ENCODE results near the gene KMT2D. TPM values are rescaled to one million over a fixed set of nuclear protein-coding genes. Genes with fewer than 3 reads are reported as not detected.

The KMT2D gene
- total RNA-seq, 2 experiments from 2014 or later, result 113 TPM

DNA sequence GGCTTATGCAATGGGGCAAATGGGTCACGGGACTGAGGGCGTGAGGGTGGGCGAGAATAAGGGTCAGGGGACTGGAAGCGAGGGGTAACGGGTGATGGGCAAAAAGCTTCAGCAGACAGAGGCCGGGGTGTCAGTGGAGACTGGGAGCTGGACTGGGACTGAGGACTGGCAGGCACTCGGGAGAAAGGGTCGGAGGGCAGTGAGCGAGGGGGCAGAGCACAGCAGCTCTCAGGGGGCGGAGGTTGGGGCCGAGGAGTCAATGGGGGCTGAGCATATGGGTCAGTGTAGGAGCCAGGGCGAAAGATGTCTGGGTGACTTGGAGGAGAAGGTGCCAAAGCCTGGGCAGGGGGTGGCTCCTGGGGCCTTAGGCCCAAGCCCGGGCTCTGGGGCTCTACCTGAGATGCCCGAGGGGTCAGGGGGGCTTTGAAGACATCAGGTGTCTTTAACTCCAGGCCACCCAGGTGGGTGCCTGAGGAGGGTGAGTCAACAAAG is 20.2 kb downstream of the KMT2D start:
- Mint-ChIP-seq H3K4me1 (ENCODE audit: low read depth) (peaks cover 4% of the 10 kb centered on the region), H3K27ac (no peak overlapping the region), H3K27me3 (ENCODE audit: low read depth) (no peaks in the 10 kb centered on the region), H3K9me3 (ENCODE audit: insufficient read depth) (no peaks in the 10 kb centered on the region), H3K36me3 (ENCODE audit: low read depth) (peaks cover 65% of the 10 kb centered on the region), H3K4me3 (no peak overlapping the region)
- ATAC-seq (no peak), DNase-seq (no peak)
- CTCF ChIA-PET, result interaction anchor here (1.7 kb wide), 1 partner anchor 43 kb away, joined by 4 read pairs; no protein-coding TSS in a partner anchor
- POLR2A ChIA-PET, result interaction anchor here (0.7 to 1.2 kb wide), 2 partner anchors 20 to 22 kb away, joined by 3 to 5 read pairs; no protein-coding TSS in a partner anchor

DNA sequence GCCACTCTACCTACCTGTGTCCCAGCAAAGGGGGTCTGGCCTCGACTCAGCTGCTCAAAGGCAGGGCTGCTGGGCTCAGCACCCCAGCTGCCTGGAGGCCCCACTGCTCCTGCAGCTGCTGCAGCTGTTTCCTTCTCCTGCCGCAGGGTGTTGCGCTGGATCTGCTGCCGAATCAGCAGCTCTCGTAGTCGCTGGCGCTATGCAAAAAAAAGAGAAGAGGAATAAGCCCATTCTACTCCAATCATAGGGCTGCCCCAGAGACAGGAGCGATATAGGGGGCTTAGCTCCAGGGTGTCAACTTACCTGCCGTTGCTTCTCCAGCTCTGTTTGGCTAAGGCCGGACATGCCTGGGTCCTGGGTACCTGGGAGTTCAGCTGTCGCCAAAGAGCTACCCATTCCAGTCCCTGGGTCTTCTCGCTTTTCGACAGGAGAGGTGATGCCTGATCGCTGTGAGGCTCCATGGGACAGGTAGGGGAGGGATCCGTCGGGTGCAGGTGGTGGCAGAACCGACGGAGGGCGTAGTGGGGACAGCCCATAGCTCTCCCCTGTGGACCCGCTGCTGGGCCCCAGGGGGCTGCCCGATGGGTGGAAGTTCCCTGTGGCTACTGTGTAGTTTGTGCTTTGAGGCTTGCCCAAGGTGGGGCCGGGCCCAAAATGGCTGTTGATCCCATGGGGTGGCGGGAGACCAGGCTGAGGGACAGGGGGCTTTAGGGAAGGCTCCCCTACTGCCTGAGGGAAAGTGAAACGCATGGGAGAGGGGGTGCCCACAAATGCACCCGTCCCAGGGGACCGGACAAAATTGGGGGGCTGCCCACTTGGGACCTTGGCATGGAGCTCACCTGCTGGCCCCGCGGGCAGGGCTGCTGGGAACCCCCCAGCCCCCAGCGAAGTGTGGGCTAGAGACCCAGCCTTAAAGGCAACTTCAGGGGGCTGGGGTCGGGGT is 20.9 kb downstream of the KMT2D start:
- POLR2A ChIA-PET, result interaction anchor here (1.0 to 1.2 kb wide), 3 partner anchors 19 to 91 kb away, joined by 3 to 5 read pairs (median 3); partner anchors contain the start of gene TUBA1B
- no peak overlapping the region for H3K4me3 Mint-ChIP-seq
- peaks cover 4% of the 10 kb centered on the region for H3K4me1 Mint-ChIP-seq (ENCODE audit: low read depth)
- DNase-seq (no peak), ATAC-seq (no peak)
- H3K36me3 Mint-ChIP-seq (ENCODE audit: low read depth), result peaks cover 65% of the 10 kb centered on the region
- no peaks in the 10 kb centered on the region for H3K27me3 Mint-ChIP-seq (ENCODE audit: low read depth)
- CTCF ChIA-PET, result interaction anchor here (1.0 to 1.7 kb wide), 3 partner anchors 24 to 52 kb away, joined by 3 to 4 read pairs (median 3); no protein-coding TSS in a partner anchor
- no peaks in the 10 kb centered on the region for H3K9me3 Mint-ChIP-seq (ENCODE audit: insufficient read depth)
- H3K27ac Mint-ChIP-seq, result no peak overlapping the region

DNA sequence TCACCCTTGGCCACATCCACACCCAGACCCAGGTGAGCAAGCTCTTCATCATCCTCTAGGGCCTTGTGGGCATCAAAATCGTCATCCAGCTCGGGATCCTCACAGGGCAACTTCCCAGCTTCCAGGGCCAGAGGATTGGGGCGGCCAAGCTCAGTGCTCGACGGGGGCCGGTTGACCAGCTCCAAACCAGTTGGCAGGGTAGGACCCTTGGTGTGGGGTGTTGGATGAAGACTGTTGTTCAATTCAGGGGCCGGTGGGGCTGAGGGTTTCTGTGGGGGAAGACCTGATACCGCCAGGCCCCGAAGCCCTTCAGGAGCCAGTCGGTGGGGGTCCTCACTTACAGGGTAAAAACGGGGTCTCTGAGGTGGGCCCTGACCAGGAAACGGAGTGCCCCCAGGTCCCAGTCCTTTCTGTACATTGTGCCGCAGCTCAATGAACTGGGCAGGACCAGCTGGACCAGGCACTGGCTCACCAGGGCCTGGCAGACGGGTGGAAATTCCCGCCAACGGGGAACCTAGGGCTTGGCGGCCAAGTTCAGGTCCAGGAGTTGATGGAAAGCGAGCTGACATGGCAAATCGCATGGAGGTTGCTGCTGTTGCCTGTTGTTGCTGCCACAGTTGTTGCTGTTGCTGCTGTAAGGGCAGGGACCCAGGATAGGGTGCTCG is 22.2 kb downstream of the KMT2D start:
- H3K27ac Mint-ChIP-seq, result no peak overlapping the region
- H3K36me3 Mint-ChIP-seq (ENCODE audit: low read depth), result peaks cover 59% of the 10 kb centered on the region
- H3K4me3 Mint-ChIP-seq, result no peak overlapping the region
- H3K9me3 Mint-ChIP-seq (ENCODE audit: insufficient read depth), result no peaks in the 10 kb centered on the region
- ChIA-PET POLR2A (interaction anchor here (1.0 to 1.2 kb wide), 3 partner anchors 14 to 93 kb away, joined by 3 read pairs; partner anchors contain the start of gene TUBA1B), CTCF (interaction anchor here (1.0 to 1.7 kb wide), 3 partner anchors 17 to 50 kb away, joined by 3 to 5 read pairs (median 3); no protein-coding TSS in a partner anchor)
- no peaks in the 10 kb centered on the region for H3K4me1 Mint-ChIP-seq (ENCODE audit: low read depth)
- ATAC-seq, result no peak
- H3K27me3 Mint-ChIP-seq (ENCODE audit: low read depth), result no peaks in the 10 kb centered on the region
- no peak for DNase-seq

DNA sequence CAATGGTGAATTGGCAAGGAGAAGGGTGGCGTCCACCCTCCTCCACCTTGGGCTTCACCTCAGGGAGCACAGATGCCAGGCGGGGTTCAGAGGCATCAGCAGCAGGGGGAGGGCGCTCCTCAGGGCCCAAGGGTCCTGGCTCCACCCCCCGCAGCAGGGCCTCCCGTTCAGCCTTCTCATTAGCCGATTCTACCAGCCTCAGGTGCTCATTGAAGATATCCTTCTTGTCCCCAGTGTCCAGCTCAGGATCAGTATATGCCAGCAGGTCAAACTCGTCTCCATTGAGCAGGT is 22.7 kb downstream of the KMT2D start:
- H3K4me1 Mint-ChIP-seq (ENCODE audit: low read depth), result no peaks in the 10 kb centered on the region
- no peak overlapping the region for H3K27ac Mint-ChIP-seq
- H3K4me3 Mint-ChIP-seq, result no peak overlapping the region
- ChIA-PET POLR2A (interaction anchor here (1.3 kb wide), 1 partner anchor 93 kb away, joined by 6 read pairs; the partner anchor contains the start of gene TUBA1B), CTCF (interaction anchor here (1.7 to 1.8 kb wide), 2 partner anchors 16 to 50 kb away, joined by 5 to 6 read pairs; no protein-coding TSS in a partner anchor)
- H3K36me3 Mint-ChIP-seq (ENCODE audit: low read depth), result peaks cover 54% of the 10 kb centered on the region
- ATAC-seq (no peak), DNase-seq (no peak)
- no peaks in the 10 kb centered on the region for H3K9me3 Mint-ChIP-seq (ENCODE audit: insufficient read depth)
- no peaks in the 10 kb centered on the region for H3K27me3 Mint-ChIP-seq (ENCODE audit: low read depth)

DNA sequence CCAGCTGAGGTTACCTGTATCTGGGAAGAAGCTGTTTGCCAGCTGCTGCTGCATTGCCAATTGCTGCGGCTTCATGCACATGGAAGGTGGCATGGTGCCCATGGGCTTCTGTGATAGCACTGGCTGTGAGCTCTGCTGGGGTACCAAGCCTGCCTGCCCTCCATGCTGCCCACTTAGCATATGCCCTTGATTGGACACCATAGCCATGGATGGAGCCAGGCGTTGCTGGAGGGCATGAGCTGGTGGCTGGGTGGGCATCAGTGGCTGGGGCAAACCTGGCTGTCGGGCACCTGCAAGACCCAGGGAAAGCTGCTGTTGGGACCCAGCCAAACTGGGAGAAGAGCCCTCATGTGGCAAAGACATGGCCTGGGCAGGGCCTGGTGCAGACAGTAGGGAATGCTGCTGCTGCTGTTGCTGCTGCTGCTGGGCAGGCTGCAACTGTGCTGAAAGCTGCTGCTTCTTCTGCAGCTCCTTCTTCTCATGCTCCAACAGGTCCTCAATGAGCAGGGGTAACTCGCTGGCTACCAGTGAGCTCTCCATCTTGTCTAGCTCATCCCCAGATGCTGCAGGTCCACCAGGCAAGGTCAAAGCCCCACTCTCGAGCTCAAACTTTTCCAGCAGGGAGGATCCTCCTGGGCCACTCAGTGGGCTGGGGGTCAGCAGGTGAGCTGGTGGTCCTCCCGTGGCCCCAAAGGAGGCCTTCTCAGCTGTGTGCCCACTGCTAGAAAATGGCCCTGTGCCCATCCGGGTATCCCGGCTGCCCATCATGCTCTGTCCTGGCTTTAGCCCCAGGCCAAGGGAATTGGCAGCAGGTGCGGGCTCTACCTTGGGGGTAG is 23.3 kb downstream of the KMT2D start:
- ChIA-PET CTCF (interaction anchor here (0.7 to 1.8 kb wide), 5 partner anchors 16 to 63 kb away, joined by 3 to 6 read pairs (median 5); no protein-coding TSS in a partner anchor), POLR2A (interaction anchor here (1.3 kb wide), 1 partner anchor 94 kb away, joined by 6 read pairs; the partner anchor contains the start of gene TUBA1B)
- ATAC-seq, result no peak
- Mint-ChIP-seq H3K36me3 (ENCODE audit: low read depth) (peaks cover 55% of the 10 kb centered on the region), H3K27me3 (ENCODE audit: low read depth) (no peaks in the 10 kb centered on the region), H3K27ac (peak overlapping the region; percentile 12), H3K4me3 (no peak overlapping the region), H3K9me3 (ENCODE audit: insufficient read depth) (no peaks in the 10 kb centered on the region), H3K4me1 (ENCODE audit: low read depth) (no peaks in the 10 kb centered on the region)
- DNase-seq, result no peak

DNA sequence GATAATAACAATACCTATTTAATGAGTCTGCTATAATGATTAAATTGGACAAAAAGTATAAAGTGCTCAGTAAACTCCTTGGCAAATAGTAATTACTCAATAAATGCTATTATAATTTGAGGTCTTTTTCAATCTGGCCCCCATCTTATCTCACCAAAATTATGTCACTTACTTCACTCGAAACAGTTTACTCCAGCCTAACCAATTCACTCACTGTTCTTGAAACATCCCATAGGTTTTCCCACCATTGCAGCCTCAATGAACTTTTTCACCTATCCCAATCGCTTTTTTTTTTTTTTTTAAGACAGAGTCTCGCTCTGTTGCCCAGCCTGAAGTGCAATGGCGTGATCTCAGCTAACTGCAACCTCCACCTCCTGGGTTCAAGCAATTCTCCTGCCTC is 24.6 kb downstream of the KMT2D start:
- ATAC-seq (no peak), DNase-seq (no peak)
- no peak overlapping the region for H3K4me3 Mint-ChIP-seq
- H3K4me1 Mint-ChIP-seq (ENCODE audit: low read depth), result no peaks in the 10 kb centered on the region
- H3K9me3 Mint-ChIP-seq (ENCODE audit: insufficient read depth), result no peaks in the 10 kb centered on the region
- H3K27ac Mint-ChIP-seq, result no peak overlapping the region
- CTCF ChIA-PET, result interaction anchor here (1.0 to 1.8 kb wide), 2 partner anchors 48 kb away, joined by 4 to 6 read pairs; no protein-coding TSS in a partner anchor
- peaks cover 54% of the 10 kb centered on the region for H3K36me3 Mint-ChIP-seq (ENCODE audit: low read depth)
- POLR2A ChIA-PET, result interaction anchor here (0.5 kb wide), 1 partner anchor 21 kb away, joined by 3 read pairs; no protein-coding TSS in a partner anchor
- no peaks in the 10 kb centered on the region for H3K27me3 Mint-ChIP-seq (ENCODE audit: low read depth)

DNA sequence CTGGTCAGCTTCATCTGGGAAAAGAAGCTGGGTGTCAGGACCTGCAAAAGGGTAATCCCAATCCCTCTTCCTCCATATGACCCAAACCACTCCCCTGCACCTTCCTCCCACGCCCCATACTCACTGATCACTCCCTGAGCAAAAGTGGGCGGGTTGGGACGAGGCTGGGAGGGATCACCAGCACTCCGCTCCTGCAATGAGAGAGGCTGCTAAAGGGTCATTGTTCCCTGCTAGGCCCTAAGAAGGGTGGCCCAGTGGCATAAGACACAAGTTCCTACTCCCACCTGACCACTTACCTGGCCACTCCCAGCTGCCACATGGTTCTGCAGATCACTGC is 26.3 kb downstream of the KMT2D start:
- DNase-seq, result no peak
- ChIA-PET CTCF (interaction anchor here (0.9 to 1.0 kb wide), 2 partner anchors 11 to 46 kb away, joined by 3 to 4 read pairs; no protein-coding TSS in a partner anchor), POLR2A (no interaction called here)
- Mint-ChIP-seq H3K27ac (no peak overlapping the region), H3K27me3 (ENCODE audit: low read depth) (no peaks in the 10 kb centered on the region), H3K4me1 (ENCODE audit: low read depth) (no peaks in the 10 kb centered on the region), H3K9me3 (ENCODE audit: insufficient read depth) (no peaks in the 10 kb centered on the region), H3K36me3 (ENCODE audit: low read depth) (peaks cover 57% of the 10 kb centered on the region), H3K4me3 (no peak overlapping the region)
- ATAC-seq, result no peak

DNA sequence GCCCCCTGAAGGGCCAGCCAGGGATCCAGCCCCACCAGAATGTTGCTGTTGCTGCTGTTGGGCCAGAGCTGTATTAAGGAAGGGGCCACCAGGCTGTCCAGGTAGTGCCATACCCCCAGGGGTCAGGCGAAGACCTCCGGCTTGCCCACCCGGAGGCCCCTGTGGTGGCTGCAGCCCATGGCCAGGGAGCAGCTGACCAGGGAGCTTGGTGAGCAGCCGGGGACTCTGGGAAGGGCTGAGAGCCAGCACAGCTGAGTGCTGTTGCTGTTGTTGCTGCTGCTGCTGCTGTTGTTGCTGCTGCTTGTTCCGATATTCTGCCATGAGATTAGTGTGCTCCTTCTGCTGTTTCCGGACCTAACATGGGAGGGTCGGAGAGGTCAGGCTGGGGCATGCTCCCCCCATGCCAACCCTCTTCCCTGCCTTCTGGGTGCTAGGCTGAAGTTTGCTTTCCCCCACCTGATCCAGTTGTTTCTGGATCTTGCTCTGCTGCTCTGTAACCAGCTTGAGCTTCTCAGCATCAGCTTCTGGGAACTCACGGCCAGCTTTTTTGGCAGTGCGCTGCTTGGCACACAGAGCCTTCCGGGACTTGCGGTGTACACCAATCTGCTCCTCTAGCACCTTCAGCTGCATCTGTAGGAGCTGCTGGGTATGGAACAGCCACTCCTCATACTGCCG is 26.8 kb downstream of the KMT2D start:
- CTCF ChIA-PET, result interaction anchor here (0.9 to 2.5 kb wide), 3 partner anchors 10 to 45 kb away, joined by 3 to 12 read pairs (median 4); no protein-coding TSS in a partner anchor
- POLR2A ChIA-PET, result interaction anchor here (1.1 kb wide), 1 partner anchor 12 kb away, joined by 3 read pairs; no protein-coding TSS in a partner anchor
- H3K4me3 Mint-ChIP-seq, result no peak overlapping the region
- DNase-seq (no peak), ATAC-seq (no peak)
- no peaks in the 10 kb centered on the region for H3K9me3 Mint-ChIP-seq (ENCODE audit: insufficient read depth)
- H3K27me3 Mint-ChIP-seq (ENCODE audit: low read depth), result no peaks in the 10 kb centered on the region
- H3K4me1 Mint-ChIP-seq (ENCODE audit: low read depth), result no peaks in the 10 kb centered on the region
- no peak overlapping the region for H3K27ac Mint-ChIP-seq
- peaks cover 60% of the 10 kb centered on the region for H3K36me3 Mint-ChIP-seq (ENCODE audit: low read depth)

DNA sequence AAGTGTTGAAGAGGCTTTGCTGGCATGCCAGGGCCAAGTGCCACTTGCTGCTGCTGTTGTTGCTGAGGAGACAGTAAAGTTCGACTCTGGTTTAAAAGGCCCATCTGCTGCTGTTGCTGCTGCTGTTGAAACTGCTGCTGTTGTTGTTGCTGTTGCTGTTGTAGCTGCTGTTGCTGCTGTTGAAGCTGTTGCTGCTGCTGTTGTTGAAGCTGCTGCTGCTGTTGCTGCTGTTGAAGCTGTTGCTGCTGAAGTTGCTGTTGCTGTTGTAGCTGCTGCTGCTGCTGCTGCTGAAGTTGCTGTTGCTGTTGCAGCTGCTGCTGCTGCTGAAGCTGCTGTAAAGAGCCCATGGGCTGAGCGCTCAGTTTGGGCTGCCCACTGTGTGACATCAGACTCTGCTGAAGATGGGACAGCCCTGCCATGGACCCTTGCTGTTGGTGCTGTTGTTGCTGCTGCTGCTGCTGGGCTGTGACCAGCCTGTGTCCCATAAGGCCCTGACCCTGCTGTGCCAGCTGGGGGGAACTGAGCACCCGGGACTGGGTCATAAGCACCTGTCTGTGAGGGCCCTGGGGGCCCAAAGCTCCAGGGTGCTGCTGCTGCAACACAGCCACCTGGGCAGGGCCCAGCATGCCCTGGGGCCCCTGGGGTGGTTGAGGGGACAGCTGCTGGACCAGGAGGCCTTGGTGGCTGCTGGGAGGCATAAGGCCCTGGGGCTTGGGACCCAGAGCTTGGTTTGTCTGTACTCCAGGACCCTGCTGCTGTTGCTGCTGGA is 27.7 kb downstream of the KMT2D start:
- H3K36me3 Mint-ChIP-seq (ENCODE audit: low read depth), result peaks cover 62% of the 10 kb centered on the region
- no peaks in the 10 kb centered on the region for H3K4me1 Mint-ChIP-seq (ENCODE audit: low read depth)
- ChIA-PET CTCF (interaction anchor here (2.5 kb wide), 1 partner anchor 11 kb away, joined by 12 read pairs; no protein-coding TSS in a partner anchor), POLR2A (interaction anchor here (1.1 kb wide), 1 partner anchor 13 kb away, joined by 3 read pairs; no protein-coding TSS in a partner anchor)
- no peak for DNase-seq
- no peaks in the 10 kb centered on the region for H3K9me3 Mint-ChIP-seq (ENCODE audit: insufficient read depth)
- H3K27ac Mint-ChIP-seq, result no peak overlapping the region
- H3K27me3 Mint-ChIP-seq (ENCODE audit: low read depth), result no peaks in the 10 kb centered on the region
- H3K4me3 Mint-ChIP-seq, result no peak overlapping the region
- ATAC-seq, result no peak

DNA sequence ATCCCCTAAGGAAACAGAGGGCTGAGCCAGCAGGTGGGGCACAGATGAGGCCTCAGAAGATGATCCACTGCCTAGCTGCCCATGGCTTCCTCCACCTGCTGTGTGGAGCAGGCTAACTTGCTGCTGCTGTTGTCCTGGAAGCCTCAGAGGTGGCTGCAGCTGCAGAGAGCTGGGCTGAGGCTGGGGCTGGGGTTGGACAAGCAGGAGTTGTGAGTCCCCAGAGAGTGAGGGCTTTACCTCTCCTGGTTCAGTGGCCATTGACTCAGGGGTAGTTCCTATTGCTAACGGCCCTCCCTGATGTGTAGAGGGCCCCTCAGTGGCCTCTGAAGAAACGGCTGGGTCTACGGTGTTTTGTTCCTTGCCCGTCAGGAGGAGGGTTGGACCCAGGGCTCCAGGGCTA is 28.3 kb downstream of the KMT2D start:
- no peak for ATAC-seq

More for the DNA sequence above, 28.3 kb downstream of the KMT2D start:
- CTCF ChIA-PET, result interaction anchor here (2.5 kb wide), 1 partner anchor 11 kb away, joined by 12 read pairs; no protein-coding TSS in a partner anchor
- DNase-seq, result no peak
- no peak overlapping the region for H3K4me3 Mint-ChIP-seq
- H3K4me1 Mint-ChIP-seq (ENCODE audit: low read depth), result no peaks in the 10 kb centered on the region
- no peaks in the 10 kb centered on the region for H3K9me3 Mint-ChIP-seq (ENCODE audit: insufficient read depth)
- H3K27ac Mint-ChIP-seq, result no peak overlapping the region
- peaks cover 67% of the 10 kb centered on the region for H3K36me3 Mint-ChIP-seq (ENCODE audit: low read depth)
- H3K27me3 Mint-ChIP-seq (ENCODE audit: low read depth), result no peaks in the 10 kb centered on the region
- POLR2A ChIA-PET, result no interaction called here
